Stimulated activated CD4-positive, alpha-beta T cell treated with anti-CD3 and anti-CD28 coated beads, Interleukin-1b, Interleukin-23, amount 100 ng/mL, for 48 hours (primary cell): ENCODE data around the gene CDH2.

Experiments
- DNase-seq: peaks from one replicate; pipeline ENCODE4 v3.0.0-alpha.2; 2020

CDH2 gene

GRCh38 chr18:28039691-28040090 is 137.2 kb downstream of the CDH2 start:
- no peak for DNase-seq

DNA sequence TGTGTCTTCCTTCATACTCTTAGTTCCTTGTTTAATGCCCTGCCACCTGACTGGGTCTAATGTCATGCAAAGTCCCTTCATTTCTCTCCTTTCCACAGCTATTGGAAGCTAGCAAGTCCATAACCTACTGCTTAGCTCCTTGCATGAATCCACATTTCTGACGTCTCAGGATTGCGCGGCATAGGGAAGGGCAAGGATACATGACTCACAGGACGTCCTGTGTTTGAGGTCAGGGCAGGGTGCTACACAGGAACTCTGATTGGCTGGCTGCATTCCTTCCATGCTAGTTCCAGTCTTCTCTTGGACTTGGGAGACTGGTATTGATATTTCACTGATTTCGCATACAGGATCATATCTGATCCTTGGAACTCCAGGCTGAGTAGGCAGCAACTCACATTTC is 137.9 kb downstream of the CDH2 start:
- no peak for DNase-seq

- DNase-seq = no peak
Measured at GRCh38 chr18:28036488-28036887, 140.4 kb downstream of the CDH2 start.

GRCh38 chr18:28034567-28034966 is 142.4 kb downstream of the CDH2 start:
- DNase-seq = no peak

GRCh38 chr18:28032177-28032576 is 144.8 kb downstream of the CDH2 start:
- DNase-seq = no peak

DNA sequence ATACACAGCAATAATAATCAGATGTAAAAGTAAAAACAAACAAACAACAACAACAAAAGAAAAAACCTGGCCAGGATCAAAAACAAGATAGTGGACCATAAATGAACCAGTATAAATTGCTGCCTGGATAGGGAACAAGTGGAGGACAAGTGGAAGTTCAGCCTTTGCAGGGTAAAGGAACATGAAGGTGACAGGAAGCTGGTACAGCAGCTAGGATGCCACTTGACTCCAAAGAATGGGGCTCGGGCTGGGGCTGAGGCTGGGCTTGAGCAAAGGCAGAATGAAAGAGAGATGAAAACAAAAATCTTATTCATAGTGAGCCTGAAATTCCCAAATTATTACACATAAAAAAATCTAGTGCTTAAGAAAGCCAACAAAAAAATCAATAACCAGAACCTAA is 146.5 kb downstream of the CDH2 start:
- no peak for DNase-seq

- DNase-seq = no peak
Measured at GRCh38 chr18:28027755-28028154, 149.2 kb downstream of the CDH2 start.

GRCh38 chr18:28019425-28020108 is 157.4 kb downstream of the CDH2 start:
- DNase-seq = no peak

DNA sequence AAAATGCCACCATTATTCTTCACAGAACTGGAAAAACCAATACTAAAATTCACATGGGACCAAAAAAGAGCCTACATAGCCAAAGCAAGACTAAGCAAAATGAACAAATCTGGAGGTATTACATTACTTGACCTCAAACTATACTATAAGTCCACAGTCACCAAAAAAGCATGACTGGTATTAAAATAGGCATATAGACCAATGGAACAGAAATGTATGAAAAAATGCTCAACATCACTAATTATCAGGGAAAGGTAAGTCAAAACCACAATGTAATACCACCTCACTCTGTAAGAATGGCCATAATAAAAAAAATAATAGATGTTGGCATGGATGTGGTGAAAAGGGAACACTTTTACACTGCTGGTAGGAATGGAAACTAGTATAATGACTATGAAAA is 158.6 kb downstream of the CDH2 start:
- no peak for DNase-seq

- DNase-seq = no peak
Measured at GRCh38 chr18:28015671-28016070, 161.3 kb downstream of the CDH2 start.

DNA sequence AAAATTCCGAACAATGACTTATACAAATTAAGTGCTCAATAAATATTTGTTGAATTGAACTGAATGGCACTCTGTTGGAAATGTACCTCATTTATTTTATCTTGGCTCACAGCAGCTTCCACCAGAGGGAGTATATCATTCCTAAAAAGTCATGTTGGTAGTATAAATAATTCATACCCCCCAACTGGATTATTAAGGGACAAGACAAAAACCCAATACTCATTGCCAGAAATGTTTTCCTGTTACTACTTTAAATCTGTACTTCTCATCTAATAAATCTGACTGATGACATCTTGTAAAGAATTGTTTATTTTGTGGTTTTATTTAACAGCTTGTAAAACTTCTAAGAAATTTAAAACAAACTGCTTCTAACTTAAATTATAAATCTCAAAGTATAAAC is 163.9 kb downstream of the CDH2 start:
- DNase-seq = no peak

DNA sequence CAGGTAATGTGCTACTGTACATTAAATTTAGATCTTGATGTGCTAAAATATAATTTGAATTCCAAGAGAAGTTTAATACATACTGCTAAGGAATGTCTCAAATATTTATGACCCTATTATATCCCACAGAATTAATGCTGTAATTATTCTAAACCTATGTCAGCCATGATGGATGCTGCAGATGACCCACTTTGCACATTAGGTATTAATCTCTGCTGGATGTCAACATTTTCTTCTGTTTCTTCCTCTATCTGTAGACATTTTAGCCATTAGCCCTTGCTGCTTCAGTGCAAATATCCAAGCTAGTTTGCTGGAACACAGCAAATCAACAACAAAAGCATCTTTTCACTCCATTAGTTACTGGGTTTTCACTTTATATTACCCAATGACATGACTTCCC is 164.6 kb downstream of the CDH2 start:
- DNase-seq = no peak

GRCh38 chr18:28009589-28009988 is 167.3 kb downstream of the CDH2 start:
- no peak for DNase-seq

DNA sequence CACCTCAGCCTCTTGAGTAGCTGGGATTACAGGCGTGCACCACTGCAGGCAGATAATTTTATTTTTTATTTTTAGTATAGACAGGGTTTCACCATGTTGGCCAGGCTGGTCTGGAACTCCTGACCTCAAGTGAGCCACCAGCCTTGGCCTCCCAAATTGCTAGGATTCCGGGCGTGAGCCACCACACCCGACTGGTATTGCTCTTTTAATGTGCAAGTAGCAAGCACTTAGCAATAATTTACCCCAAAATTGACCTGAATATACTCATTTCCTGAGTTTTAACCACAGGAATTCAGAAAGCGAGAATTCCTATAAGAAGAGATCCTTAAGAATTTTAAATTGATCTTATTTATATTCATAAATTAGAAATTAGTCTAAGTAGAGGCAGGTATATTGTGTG is 169.1 kb downstream of the CDH2 start:
- DNase-seq = no peak

- no peak for DNase-seq
Measured at GRCh38 chr18:28005164-28005563, 171.8 kb downstream of the CDH2 start.

- DNase-seq = no peak
Measured at GRCh38 chr18:28004606-28005005, 172.3 kb downstream of the CDH2 start.

- no peak for DNase-seq
Measured at GRCh38 chr18:28003451-28003850, 173.5 kb downstream of the CDH2 start.

DNA sequence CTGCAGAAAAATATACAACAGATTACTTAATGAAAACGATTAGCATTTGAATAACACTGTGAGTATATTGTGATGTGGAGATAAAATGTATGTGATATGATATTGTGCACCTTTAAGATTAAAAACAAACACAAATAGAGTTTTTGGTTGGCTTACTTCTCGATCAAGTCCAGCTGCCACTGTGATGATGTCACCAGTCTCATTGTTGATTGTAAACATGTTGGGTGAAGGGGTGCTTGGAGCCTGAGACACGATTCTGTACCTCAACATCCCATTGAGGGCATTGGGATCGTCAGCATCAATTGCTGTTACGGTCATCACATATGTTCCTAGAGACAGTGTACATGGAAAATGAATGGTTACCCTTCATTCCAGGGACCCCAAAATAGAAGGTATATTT is 174.1 kb downstream of the CDH2 start:
- DNase-seq = no peak

- no peak for DNase-seq
Measured at GRCh38 chr18:27996801-27997272, 180.1 kb downstream of the CDH2 start.

- no peak for DNase-seq
Measured at GRCh38 chr18:27995770-27996502, 181.0 kb downstream of the CDH2 start.

- no peak for DNase-seq
Measured at GRCh38 chr18:27994571-27994970, 182.4 kb downstream of the CDH2 start.

GRCh38 chr18:27991391-27991790 is 185.5 kb downstream of the CDH2 start:
- no peak for DNase-seq

DNA sequence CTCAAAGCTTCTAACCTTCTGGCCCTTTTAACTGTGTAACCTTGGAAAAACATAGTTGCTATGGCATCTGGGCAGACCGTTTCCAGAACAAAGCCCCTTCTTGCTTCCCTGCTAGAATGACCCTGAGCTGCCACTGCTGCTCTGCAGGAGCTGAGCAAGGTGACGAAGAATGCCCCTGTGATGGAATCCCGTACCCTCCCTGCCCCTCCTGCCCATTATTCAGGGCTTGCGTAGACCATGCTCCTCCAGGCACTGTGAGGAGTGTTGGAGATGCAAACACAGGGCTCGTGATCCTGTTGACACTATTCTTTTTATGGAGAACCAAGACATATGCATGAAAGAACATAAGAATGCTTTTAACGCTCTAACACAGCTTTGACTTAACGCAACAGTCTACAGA is 191.1 kb downstream of the CDH2 start:
- DNase-seq = no peak

- no peak for DNase-seq
Measured at GRCh38 chr18:27983780-27984179, 193.2 kb downstream of the CDH2 start.
